GM18907 (cell line): ENCODE results near the gene TDRD6.

Experiments used
- ATAC-seq: cut with Tn5 transposase; IDR thresholded peaks from one replicate; pipeline ENCODE4 v1.9.1; 2021; ENCODE audit warnings: mild to moderate bottlenecking, moderate library complexity; ENCODE audit not compliant: unreplicated experiment

TDRD6 gene

DNA sequence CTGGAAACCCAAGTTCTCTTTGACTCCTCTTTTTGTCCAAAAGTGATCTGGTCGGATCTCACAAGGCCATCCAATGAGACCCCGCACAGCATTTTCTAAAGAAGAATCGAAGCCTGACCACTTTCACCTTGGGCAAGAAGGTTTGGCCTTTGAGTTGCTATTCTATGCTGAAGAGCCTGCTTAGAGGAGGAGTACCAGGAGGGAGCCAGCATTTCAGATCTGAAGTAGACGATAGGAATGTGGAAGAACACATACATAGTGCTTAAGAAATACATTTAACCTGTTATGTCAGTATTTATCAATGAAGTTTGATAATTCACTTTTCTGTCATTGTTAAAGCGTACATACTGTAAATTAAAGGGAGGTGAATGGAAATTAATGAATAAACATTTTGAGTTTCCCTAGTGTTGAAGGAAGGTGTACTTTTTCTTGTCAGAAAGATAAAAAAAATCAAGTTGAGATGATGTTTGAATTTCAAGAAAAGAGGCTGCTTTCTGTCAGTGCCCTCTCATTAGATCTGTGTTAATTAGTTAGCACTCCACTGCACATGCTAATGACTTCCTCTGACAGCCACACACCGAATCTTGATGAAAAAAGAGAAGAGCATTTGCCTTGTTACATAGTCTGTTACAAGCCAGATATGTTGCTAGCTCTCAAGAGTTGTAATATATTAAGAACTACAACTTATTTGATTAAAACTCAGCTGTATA is 10.9 kb upstream of the TDRD6 start:
- no peak for ATAC-seq

DNA sequence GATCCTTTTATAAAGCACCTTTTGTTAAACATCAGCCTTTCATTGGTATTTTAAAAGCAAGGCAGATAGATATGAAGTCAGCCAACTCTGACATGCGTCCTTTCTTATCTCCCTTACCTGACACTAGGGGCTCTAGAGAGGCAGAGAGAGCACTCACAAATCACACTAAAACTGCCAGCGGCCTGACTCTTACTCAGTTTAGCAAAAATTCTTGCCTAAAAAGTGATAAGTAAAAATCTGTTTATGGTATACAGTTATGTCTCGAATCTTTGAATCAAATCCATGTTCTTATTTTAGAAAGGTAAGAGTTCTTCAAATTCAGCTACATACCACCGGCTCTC is 10.4 kb upstream of the TDRD6 start:
- ATAC-seq: peak; percentile 45

DNA sequence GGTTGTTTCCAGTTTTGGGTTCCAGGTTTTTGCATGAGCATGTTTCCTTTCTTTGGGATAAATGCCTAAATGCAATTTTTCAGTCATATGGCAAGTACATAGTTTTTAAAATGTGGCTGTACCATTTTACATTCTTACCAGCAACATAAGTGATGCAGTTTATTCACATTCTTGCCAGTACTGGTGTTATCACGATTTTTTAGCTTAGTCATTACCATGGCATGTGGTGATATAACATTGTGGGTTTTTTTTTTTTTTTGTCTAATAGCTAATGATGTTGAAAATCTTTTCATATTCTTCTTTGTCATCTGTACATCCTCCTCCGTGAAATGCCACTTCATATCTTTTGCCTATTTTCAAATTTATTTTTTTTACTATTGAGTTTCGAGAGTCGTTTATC is 2.9 kb upstream of the TDRD6 start:
- no peak for ATAC-seq

DNA sequence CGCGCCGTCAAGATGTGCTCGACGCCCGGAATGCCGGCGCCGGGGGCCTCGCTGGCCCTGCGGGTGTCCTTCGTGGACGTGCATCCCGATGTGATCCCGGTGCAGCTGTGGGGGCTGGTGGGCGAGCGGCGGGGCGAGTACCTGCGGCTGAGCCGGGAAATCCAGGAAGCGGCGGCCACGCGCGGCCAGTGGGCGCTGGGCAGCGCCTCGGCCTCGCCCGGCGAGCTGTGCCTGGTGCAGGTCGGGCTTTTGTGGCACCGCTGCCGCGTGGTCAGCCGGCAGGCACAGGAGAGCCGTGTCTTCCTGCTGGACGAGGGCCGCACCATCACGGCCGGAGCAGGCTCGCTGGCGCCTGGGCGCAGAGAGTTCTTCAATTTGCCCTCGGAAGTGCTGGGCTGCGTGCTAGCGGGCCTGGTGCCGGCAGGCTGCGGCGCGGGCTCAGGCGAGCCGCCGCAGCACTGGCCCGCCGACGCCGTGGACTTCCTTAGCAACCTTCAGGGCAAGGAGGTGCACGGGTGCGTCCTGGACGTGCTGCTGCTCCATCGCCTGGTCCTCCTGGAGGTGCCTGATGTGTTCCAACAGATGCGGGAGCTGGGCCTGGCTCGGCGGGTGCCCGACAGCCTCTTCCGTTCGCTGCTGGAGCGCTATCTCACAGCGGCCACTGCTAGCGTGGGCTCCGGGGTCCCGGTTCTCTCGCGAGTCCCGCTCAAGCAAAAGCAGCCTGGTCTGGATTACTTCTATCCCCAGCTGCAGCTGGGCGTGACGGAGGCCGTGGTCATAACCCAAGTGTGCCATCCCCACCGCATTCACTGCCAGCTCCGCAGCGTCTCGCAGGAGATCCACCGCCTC is 656 bp downstream of the TDRD6 start:
- ATAC-seq: no peak

DNA sequence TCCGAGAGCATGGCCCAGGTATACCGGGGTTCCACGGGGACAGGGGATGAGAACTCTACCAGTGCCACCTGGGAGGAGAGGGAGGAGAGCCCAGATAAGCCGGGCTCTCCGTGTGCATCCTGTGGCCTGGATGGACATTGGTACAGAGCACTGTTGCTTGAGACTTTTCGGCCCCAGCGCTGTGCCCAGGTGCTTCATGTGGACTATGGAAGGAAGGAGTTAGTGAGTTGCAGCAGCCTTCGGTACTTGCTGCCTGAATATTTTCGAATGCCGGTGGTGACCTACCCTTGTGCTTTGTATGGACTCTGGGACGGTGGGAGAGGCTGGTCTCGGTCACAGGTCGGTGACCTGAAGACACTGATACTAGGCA is 1.3 kb downstream of the TDRD6 start:
- no peak for ATAC-seq

DNA sequence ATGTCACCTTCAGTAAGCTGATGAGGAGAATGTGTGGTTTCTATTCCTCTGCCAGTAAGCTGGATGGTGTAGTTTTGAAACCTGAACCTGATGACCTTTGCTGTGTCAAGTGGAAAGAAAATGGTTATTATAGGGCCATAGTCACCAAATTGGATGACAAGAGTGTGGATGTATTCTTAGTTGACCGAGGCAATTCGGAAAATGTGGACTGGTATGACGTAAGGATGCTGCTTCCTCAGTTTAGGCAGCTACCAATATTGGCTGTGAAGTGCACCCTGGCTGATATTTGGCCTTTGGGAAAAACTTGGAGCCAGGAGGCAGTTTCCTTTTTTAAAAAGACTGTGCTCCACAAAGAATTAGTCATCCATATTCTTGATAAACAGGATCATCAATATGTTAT is 2.0 kb downstream of the TDRD6 start:
- no peak for ATAC-seq

DNA sequence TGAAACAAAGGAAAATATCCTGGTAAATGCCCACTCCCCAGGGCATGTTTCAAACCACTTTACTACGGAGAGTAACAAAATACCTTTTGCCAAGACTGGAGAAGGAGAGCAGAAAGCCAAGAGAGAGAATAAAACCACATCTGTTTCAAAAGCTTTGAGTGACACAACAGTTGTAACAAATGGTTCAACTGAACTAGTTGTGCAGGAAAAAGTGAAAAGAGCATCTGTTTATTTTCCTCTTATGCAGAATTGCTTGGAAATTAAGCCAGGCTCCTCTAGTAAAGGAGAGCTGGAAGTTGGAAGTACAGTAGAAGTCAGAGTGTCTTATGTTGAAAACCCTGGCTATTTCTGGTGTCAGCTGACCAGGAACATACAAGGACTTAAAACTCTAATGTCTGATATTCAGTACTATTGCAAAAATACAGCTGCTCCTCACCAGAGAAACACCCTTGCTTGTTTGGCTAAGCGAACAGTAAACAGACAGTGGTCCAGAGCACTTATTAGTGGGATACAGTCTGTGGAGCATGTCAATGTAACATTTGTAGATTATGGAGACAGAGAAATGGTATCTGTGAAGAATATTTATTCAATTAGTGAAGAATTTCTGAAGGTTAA is 2.6 kb downstream of the TDRD6 start:
- no peak for ATAC-seq

DNA sequence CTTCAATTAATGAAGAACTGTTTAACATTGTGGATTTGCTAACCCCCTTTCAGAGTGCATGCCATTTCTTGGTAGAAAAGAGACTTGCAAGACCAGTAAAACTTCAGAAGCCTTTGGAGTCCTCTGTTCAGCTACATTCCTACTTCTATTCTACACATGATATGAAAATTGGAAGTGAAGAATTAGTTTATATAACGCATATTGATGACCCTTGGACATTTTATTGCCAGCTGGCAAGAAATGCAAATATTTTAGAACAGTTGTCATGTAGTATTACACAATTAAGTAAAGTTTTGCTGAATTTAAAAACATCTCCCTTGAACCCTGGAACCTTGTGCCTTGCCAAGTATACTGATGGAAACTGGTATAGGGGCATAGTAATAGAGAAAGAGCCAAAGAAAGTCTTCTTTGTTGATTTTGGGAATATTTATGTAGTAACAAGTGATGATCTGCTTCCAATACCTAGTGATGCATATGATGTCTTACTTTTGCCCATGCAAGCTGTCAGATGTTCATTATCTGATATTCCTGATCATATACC is 3.3 kb downstream of the TDRD6 start:
- ATAC-seq: no peak

DNA sequence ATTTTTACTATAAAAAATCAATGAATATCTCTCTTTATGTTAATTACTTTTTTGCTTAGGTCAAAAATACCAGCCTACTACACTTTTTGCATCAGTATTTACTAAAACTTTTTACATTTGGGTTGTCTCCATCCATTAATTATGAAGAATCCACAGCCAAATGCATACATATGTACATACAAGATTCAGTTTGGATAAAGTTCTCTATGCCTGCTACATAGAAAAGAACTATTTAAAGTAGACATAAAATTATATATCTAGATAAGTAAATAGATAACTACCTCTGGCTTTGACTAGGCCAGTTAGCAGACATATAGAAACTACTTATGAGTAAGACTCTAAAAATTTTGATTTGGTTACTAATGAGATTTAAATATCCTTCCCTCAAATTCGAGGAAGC is 12.3 kb downstream of the TDRD6 start:
- no peak for ATAC-seq

DNA sequence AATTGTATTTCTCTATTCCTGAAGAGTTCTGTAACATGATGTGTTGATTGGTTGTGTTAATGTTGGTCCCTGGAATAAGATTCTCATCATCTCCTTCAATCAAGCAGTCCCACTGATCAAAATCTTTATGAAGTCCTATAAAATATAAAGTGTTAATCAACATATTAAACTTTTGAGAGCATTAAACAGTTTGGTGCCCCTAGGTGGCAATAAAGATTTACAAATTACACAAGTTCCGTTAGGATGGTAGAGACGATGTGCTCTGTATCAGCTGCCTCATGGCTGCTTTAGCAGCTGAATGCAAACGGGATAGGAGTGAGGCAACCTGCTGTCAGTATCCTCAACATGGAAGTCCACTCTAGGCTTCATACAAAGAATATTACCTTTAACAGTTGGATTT is 16.9 kb downstream of the TDRD6 start:
- no peak for ATAC-seq

DNA sequence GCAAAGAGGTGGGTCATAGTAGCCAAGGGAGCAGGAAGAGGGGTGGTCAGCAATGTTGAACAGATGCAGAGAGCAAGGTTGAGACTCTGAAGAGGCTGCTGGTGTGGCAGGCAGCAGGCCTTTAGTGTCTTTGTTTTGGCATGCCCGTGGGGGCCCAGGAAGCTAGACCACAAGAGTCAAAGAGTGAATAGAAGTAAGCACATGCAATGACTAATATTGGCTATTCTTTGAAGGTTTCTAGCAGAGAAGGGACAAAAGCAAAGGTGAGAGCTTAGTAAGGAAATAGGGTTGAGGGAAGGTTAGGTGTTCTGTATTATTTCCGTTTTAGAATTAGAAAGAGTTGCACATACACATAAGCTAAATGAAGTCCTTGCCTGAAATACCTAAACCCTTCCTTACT is 18.8 kb downstream of the TDRD6 start:
- no peak for ATAC-seq

DNA sequence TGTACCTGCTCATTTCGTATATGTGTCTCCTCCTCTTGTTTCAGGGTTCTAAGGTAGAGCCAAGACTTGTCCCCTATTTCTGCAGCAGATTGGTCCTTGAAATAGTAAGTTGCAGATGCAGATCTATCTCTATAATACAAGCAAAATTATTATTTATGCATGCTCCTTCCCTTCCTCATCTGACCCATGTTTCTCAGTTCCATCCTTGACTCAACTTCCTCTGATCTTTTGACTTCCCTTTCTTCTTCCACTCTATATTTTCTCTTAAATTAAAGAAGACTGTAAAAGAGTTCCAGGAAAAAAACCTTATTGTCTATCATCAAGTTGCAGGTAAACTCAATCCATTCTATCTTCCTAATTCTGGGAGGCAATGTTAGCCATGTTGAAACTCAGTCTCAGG is 23.8 kb downstream of the TDRD6 start:
- no peak for ATAC-seq

DNA sequence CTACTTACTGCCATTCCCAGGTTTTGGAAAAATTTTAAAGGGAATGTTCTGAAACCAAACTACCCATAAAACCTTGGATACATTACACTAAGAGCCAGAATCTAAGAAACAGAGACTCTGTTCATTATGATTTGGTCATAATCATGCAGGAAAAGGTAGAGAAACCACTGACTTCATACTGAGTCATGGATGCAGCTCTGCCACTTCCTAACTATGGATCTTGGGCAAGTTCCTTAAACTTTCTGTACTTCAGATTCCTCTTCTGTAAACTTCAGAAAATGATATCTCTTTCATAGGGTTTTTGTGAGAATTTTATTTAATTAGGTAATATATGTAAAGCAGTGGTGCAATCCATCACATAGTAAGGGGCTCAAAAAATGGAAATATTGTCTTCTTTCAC is 27.5 kb downstream of the TDRD6 start:
- no peak for ATAC-seq

DNA sequence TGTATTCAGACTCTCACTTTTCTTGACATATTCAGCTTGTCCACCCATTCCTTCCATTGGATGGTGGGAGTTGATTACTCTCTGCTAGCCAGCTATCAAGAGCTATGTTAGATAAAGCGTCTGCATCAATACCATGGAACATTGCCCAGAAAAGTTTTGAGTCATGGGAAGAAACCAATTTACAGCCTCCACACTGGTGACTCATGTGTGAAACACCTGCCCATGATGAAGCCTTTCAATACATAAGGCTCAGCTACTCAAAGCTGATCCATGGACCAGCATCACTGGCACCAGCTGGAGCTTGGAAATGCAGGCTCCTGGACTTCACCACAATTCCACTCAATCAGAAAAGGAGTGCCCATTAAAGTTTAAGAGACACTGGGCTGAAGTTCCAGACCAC is 31.4 kb downstream of the TDRD6 start:
- ATAC-seq: no peak

DNA sequence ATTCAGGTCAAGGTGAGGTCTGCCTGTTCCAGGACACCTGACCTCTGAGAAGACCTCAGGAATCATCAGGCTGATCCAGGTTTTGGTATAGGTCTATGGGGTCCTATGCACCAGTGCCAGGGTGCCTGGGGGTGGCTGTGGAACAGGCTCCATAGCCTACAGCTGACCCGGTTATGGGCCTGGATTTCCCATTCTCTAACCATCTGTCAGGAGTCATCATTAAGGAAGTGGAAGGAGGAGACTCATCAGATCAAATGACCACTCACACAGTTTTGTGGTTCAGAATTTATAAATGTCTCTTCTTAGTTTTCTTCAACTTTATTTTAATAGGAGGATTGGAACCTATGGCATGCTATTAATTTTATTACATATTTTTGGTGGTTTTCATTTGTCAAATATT is 32.7 kb downstream of the TDRD6 start:
- ATAC-seq: no peak

DNA sequence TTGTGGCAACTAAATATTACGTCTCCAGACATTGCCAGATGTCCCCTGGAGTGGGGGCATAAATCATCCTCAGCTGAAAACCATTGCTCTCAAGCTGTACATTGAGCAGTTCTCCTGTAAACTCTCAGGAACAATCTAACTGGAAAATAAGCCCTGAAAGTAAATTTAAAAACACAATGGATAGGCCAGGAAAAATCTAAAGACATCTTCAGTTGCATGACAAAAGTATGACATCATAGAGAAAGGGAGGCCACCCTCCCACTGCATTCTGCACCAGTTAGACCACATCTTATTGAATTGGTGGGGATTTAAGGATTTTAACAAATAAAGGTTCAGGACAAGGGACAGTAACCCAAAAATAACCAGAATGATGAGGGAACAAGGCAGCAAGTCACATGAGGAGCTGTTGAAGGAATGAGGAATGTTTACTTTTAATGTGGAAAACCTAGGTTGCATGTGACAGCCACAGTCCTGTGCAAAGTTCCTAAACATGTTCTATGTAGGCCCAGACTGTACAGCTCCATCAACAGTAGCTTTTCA is 42.2 kb downstream of the TDRD6 start:
- ATAC-seq: no peak

DNA sequence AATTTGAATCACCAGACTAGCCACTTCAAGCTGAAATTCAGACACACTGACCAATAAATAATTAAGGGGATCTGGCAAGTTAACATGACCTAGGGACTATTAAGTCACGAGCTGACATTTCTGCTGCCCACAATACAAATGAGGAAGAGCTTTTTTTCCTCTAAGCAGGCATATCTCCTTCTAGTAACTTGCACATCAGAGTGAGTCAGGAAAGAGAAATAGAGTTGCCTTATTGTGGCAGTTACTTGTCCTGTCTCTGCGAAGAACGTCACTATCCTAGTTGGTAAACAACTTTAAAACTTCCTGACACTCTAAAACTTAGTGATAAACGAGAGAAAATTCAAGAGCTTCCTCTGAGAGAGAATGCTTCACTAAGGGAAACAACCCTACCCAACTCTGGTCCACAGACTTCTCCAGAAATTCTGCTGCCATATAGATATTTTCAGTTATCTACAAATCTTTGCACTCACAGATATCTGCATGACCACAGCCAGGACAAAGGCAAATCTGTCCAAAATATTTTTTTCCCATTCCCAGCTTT is 43.3 kb downstream of the TDRD6 start:
- no peak for ATAC-seq

DNA sequence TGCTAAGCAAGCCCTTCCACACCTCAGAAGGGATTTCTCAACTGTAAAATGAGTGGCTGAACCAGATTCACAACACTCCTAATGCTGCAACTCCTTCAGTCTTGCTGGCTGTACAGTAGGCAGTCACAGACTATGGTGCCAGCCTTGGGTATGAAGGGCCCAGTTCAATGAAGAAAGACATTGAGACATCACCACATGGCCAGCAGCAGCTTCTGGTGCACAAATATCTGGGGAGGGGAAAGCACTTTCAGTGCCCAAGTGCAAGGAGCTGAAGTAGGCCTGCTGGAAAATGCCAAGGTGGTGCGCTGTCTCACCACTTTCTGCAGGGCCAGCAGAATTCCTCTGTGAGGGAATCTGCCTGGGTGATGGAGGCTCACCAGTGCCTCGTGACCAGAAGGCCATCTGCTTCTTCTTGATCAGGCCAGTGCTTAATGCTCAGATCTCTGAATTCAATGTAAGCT is 45.7 kb downstream of the TDRD6 start:
- ATAC-seq: no peak

DNA sequence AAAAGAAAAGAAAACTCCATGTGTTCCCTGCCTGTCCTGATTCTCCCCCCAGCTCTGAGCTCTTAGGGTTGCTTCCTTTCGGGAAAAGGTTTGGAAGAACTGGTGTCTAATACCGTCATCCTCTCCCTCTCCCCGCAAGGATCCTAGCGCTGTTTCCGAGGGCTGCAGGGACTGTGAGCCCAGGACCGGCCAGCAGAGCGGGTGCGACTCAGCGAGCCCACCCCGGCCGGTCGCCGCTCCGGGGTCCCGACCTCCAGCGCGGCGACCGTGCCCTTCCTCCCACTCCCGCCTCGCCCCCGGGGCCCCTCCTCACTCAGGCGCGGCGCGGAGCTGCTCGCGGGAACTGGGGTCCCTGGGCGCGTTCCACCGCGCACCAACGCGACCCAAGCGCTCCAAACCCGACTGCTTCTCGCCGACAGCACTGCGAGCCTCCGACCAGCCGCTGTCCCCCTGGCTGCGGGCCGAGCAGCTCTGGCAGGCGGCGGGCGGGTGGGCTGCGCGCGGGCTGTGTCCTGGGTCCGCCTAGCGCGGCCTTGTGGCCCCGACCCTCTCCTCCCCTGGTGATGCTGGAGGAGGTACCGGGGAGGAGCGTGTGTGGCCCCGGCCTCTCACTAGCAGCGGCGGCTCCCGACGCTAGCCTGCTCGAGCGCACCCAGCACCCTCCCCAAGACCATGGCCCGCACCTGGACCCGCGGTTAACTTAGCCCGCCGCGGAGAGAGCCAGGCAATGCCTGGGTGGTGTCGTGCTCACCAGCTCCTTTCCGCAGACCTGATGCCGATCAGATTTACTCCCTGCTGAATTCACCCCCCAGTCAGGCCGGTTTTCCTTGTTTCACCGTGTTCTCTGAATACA is 47.4 kb downstream of the TDRD6 start, which contains the start of gene PLA2G7:
PLA2G7 (minus strand) TSS at position 509 of the 853 bp plus-strand sequence. CDS start 12,484 bp downstream, outside the sequence.
- no peak for ATAC-seq

DNA sequence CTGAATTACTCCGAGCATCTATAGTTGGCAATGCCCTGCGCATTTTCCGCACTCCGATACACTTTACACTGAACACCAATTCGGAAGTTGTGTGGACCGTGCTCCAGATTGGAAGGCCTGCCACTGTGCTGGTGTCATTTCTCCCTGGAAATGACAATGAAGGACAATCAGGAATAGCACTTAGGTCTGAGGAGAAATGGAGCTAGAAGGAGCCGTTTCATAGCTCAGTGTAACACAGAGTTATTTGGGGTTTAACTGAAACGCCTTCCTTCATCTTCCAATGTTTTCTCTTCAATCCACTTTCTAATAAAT is 48.0 kb downstream of the TDRD6 start:
- ATAC-seq: no peak
